Measurements from ENCODE around the gene LRTM2. TPM values are rescaled to one million over a fixed set of nuclear protein-coding genes. Genes with fewer than 3 reads are reported as not detected.

Gene LRTM2
- total RNA-seq, 1 donor from 2014 or later, result not detected

- H3K4me3 ChIP-seq (ENCODE audit: low read depth, low read length), result no peak overlapping the region
- TF ChIP-seq, protein P1, sequence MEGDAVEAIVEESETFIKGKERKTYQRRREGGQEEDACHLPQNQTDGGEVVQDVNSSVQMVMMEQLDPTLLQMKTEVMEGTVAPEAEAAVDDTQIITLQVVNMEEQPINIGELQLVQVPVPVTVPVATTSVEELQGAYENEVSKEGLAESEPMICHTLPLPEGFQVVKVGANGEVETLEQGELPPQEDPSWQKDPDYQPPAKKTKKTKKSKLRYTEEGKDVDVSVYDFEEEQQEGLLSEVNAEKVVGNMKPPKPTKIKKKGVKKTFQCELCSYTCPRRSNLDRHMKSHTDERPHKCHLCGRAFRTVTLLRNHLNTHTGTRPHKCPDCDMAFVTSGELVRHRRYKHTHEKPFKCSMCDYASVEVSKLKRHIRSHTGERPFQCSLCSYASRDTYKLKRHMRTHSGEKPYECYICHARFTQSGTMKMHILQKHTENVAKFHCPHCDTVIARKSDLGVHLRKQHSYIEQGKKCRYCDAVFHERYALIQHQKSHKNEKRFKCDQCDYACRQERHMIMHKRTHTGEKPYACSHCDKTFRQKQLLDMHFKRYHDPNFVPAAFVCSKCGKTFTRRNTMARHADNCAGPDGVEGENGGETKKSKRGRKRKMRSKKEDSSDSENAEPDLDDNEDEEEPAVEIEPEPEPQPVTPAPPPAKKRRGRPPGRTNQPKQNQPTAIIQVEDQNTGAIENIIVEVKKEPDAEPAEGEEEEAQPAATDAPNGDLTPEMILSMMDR (conservative IDR thresholded peaks at IDR 0.05; ENCODE audit: low read depth, low read length), result no peak
- DNase-seq (ENCODE audit: low read depth), result no peak
Observed at GRCh38 chr12:1883513-1883912, 63.1 kb downstream of the LRTM2 start.

GRCh38 chr12:1884651-1885050, 64.3 kb downstream of the LRTM2 start:
- DNase-seq (ENCODE audit: low read depth), result no peak
- no peak overlapping the region for H3K4me3 ChIP-seq (ENCODE audit: low read depth, low read length)
- TF ChIP-seq, protein P1 (conservative IDR thresholded peaks at IDR 0.05; ENCODE audit: low read depth, low read length), result no peak

DNA sequence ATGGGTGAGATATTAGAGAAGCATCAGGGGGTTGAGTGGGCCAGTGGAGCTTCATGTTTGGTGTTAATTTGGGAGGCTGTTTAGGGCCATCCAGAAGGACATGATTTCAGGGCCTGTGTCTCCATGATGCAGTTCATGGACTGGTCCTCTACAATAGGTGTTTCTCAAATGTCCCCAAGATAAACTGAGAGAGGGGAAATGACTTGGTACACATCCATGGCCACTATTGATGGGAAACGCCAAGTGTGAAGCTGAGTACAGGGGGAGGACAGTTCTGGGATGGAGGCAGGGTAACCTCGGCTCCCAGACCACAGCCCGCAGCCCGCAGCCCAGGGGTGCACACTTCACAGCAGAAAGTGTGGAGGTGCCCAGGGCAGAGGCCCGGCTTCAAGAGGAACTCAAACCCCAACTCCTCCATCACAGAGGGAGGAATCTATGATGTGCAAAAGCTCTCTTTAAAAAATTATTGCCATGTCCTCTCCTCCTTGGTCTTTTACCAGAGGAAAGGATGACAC, 64.8 kb downstream of the LRTM2 start:
- no peak for DNase-seq (ENCODE audit: low read depth)
- H3K4me3 ChIP-seq (ENCODE audit: low read depth, low read length), result no peak overlapping the region
- TF ChIP-seq, protein P1 (conservative IDR thresholded peaks at IDR 0.05; ENCODE audit: low read depth, low read length), result no peak

GRCh38 chr12:1885599-1886245, 65.4 kb downstream of the LRTM2 start:
- no peak overlapping the region for H3K4me3 ChIP-seq (ENCODE audit: low read depth, low read length)

More at GRCh38 chr12:1885599-1886245, 65.4 kb downstream of the LRTM2 start:
- no peak for DNase-seq (ENCODE audit: low read depth)
- TF ChIP-seq, protein P1 (conservative IDR thresholded peaks at IDR 0.05; ENCODE audit: low read depth, low read length), result no peak

Other genes starting within 250 kb of the LRTM2 start
- gene FBXL14, start 226.0 kb upstream of the LRTM2 start, total RNA-seq, result 5.5 and 10.6 TPM in 2 replicates
- 6.6 and 51.0 TPM in 2 replicates for gene WNT5B, start 191.3 kb upstream of the LRTM2 start, total RNA-seq
- gene ADIPOR2, start 129.5 kb upstream of the LRTM2 start, total RNA-seq, result 22.6 and 22.8 TPM in 2 replicates
- gene CACNA2D4, start 98.1 kb downstream of the LRTM2 start, total RNA-seq, result 0.14 and 1.6 TPM in 2 replicates
- 10.5 and 21.2 TPM in 2 replicates for gene DCP1B, start 183.9 kb downstream of the LRTM2 start, total RNA-seq
- not detected in 2 replicates for gene CACNA1C, start 232.4 kb downstream of the LRTM2 start, total RNA-seq

Measured in epithelial cell of proximal tubule (primary cell).